Stimulated activated CD4-positive, alpha-beta T cell treated with anti-CD3 and anti-CD28 coated beads, Interleukin-15, amount 100 ng/mL, for 1 hour (primary cell): ENCODE data around the gene CBX4.

Source experiments
- DNase-seq, 2 donors: peaks; one replicate each; pipeline ENCODE4 v3.0.0-alpha.2; 2020; ENCODE audit warnings: low read depth in 1 of 2, low spot score in 1 of 2

The CBX4 gene

DNA sequence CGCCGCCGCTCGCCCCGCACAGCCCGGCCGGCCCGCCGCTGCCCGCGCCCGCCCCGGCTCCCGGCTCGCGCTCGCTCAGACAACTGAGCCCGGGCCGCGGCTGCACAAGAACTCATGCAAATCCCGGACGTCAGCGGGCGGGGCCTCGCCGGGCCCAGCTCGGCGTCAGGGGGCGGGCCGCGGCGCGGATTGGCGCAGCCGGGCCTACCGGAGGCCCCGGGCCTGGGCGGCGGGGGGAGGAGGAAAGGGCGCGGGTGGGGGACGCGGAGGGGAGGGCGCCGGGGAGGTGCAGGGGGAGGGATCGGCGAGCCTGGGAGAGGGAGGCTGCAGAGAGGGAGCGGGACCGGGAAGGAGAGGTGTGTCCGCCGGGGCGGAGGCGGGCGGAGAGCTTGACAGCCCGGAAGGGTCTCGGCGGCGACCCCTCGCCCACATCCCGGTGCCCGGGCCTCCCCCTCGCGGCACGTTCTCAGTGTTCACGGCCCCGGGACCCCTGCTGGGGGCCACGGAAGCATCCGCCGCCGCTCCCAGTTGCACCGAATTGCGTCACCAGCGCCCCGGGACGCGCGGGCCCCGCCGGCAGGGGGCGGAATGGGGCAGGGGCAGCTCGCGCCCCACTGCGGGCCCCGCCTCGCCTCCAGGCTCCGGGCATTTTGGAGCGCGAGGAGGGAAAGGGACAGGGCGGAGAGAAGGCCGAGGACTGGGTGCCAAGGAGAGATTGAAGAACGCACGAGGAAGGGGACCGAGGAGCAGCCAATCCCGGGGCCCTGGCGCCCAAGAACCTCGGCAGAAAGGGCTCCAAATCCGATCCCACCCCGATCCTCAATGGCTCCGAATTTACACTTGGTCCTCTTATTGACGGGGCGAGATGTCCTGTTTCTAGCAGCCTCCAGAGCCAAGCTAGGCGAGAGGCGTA lies at the start of gene CBX4:
Gene CBX4 (minus strand): TSS at position 85 of the 913 bp plus-strand sequence. CDS start 189 bp downstream, outside the sequence.
- peak; percentile 88 for DNase-seq

DNA sequence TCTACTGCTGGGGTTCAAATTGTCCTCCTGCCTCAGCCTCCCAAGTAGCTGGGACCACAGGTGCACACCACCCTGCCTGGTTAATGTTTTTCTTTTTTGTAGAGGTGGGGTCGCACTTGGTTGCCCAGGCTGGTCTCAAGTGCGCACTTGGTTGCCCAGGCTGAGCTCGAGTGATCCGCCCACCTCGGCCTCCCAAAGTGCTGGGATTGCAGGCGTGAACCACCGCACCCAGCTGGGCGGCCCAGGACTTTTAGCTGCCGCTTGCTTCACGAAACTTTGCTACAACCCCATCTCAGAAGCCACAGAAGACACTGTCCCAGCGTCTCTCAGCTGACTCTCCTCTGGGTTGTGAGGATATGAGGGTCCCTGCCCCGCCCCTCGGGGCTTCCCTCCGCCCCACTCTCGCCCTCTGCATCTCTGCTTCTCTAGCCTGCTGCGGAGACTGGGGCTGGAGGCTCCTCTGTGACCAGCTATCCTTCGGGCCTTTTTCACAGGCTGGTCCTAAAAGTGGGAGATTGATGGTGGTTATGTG lies 48.8 kb upstream of the CBX4 start:
- DNase-seq, result no peak

DNA sequence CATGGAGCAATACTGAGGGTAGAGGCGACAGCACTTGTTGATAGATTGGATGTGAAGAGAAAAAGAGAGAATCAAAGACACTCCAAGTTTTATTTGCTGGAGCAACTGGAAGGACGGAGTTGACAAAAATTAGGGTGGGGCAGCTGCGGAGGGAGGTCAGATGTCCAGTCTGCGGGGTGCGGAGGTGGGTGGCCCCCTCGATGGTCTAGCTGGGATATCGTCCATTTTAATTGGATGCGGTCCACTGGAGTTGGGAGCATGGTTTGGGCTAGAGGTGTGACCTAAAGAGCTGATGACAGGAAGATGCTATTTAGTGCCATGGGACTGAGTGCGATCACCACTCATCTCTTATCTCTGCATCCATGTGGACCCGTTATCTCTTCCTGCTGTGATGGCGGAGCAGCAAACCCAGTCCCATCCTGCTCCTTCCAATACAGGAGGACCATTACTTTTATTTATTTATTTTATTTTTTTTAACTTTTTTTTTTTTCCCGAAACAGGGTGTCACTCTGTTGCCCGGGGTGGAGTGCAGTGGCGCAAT lies 48.3 kb upstream of the CBX4 start:
- no peak for DNase-seq

DNA sequence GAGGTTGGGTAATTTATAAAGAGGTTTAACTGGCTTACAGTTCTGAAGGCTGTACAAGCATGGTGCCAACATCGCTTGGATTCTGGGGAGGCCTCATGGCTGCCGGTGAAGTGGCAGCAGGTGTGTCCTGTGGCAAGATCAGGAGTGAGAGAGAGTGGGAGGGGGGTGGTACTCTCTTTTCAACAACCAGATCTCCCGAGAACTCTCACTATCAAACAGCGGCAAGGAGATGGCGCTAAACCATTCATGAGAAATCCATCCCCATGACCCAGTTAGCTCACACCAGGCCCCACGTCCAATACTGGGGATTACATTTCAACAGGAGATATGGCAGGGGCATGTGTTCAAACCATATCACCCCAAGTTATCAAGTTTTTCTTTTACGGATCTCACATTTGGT lies 44.0 kb upstream of the CBX4 start:
- DNase-seq, result no peak

DNA sequence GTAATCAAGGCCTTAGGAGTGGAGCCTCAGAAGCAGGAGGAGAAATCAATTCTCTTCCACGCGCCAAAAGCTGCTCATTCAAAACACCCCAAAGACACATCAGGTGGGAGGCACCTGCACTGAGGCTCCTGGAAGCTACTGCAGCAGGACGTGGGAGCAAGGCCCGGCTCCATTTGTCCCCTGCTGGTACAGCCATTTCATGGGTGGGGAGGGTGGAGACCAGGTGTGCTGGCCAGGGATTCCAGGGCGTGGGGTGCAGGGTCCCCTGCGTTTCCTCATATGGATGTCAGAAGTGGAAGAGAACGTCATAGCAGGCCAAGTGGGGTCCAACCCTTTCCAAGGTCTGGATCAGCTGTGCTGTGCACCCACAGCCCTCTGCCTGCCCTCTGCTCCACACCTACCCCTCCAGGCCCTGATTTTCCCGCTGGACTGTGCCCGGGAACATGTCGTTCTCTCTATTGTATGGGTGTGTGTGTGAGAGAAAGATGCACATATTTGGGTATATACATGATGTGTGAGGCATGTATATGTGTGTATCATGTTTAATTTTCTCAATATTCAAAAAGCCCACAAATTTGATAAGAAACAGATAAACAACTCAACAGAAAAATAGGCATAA lies 39.2 kb upstream of the CBX4 start:
- no peak for DNase-seq

DNA sequence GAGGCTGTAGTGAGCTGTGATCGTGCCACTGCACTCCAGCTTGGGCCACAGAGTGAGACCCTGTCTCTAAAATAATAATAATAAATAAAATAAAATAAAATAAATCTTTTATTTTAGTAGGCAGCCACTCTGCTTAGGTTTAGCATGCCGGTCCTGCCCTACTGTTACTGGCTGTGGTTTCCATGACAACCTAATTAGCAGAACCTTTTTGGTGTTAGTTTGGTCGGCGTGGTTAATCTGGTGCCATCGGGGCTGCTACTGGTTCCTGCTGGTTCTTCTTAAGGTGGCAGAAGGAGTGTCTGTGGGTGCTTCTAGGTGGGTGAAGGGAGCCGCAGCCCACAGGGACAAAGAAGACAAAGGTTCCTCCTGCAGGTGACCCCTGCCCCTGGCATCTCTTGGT lies 37.8 kb upstream of the CBX4 start:
- no peak for DNase-seq

DNA sequence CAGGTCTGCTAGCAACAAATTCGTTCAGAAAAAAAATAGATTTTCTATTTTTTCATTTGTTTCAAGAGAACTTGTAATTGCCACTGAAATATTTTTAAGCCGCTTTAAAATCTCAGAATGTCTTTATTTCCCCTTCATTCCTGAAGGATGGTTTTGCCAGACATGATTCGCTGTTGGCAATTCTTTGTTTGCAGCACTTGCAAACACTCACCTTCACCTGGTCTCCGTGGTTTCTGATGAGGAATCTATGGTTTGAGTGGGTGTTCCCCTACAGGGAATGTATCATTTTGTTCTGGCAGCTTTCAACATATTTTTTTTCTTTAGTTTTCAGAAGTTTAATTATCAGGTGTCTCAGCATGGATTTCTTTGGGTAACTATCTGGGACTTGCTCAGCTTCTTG lies 36.3 kb upstream of the CBX4 start:
- no peak for DNase-seq

DNA sequence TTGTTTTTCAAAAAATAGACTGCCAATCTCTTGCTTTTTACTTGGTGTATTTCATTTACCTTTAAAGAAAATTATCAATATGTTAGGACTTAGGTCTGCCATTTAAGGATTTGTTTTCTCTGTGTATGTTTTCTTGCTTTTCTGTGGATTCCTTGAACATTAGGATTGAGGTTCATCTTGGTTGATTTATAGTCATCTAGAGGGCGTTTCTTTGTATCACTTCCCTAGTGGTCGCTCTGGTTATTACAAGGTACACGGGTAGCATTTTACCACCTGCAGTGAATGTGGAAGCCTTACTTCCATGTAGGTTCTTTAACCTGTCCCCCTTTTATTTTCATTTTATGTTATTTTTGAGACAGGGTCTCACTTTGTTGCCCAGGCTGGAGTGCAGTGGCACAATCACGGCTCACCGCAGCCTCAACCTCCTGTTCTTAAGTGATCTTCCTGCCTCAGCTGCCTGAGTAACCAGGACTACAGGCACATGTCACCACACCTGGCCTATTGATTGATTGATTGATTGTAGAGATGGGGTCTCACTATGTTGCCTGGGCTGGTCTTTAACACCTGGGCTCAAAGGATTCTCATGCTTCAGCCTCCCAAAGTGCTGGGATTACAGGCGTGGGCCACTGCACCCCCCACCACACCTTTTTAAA lies 35.2 kb upstream of the CBX4 start:
- DNase-seq, result no peak

DNA sequence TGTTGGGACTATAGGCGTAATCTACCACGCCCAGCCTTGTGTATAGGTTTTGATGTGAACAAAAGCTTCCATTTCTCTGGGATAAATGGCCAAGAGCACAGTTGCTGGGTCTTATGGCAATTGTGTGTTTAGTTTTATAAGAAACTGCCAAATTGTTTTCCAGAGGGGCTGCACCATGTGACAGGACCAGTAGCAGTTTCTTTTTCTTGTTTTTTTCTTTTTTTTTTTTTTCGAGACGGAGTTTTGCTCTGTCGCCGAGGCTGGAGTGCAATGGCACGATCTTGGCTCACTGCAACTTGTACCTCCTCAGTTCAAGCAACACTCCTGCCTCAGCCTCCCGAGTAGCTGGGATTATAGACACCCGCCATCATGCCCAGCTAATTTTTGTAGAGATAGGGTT lies 34.3 kb upstream of the CBX4 start:
- DNase-seq, result no peak

DNA sequence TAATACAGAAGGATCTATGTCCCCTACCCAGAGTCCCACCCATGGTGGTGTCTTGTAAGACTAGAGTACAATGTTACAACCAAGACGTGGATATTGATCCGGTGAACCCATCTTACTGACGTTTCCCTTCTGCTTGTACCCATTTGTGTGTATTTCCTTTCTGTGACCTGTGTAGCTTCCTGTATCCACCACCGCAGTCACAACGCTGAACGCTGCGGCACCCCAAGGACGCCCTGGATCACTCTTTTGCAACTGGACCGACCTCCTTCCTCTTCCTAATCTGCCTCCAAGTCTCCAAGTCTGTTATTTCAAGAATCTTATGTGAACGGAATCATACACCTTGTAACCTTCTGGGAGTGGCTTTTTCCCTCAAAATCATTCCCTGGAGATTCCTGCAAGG lies 33.5 kb upstream of the CBX4 start:
- no peak for DNase-seq

DNA sequence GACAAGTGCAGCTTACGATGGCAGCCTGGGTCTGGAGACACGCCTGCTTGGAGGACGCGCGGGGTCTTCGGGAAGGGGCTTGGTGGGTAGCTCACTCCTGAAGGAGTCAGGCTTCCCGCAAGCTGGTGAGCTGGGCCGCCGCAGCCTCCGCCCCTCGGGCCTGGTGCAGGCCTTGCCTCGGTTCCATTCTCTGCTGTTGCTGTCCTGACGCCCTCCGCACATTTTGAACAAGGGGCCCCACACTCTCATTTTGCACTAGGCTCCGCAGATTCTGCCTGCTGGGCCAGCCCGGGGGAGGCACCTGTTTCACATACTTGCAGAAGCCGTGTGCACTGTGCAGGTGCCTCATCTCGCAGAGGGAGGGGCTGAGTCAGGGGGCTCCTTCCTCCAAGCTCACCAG lies 31.9 kb upstream of the CBX4 start:
- DNase-seq, result no peak

DNA sequence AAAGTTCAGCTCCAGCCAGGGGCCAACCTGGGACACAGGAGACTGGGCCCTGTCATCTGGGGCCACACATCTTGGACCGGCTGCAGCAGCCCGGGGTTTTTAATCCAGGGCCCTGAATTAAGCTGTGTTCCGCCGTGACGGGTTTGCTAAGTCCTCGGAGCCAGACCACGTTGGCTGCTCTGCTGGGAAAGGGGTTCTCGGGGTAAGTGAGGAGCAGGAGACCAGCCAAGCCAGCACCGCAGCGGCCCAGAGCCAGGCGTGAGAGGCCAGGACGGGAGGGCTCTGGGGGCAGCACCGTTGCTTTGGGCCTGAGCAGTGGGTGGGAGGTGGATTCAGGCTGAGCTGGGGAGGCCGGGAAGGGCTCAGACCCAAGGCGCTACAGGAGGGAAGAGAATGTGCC lies 31.3 kb upstream of the CBX4 start:
- no peak for DNase-seq

DNA sequence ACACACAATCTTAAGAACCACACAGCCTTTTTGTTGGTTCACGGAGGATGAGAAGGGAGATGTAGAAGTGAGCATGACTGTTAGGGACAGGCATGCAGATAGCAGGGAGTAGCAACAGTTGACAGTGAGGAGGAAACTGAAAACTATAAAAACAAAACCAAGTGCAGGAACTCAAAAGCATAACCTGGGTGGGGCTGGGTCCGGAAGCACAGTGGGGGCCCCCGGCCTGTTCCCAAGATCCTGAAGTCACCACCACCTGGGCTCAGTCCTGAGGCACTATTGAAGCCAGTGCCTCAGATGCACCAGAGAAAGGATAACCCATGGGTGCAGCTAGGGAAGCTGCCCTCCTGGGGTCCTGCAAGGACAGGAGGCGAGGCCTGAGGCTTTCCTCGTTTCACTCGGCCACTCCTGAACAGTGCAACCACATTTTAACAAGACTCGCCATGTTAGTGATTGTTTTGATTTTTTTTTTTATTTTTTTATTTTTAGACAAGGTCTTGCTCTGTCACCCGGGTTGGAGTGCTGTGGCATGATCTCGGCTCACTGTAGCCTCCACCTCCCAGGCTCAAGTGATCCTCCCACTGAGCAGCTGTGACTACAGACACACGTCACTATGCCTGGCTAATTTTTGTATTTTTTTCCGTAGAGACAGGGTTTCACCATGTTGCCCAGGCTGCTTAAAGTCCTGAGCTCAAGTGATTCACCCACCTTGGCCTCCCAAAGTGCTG lies 27.7 kb upstream of the CBX4 start:
- no peak for DNase-seq

DNA sequence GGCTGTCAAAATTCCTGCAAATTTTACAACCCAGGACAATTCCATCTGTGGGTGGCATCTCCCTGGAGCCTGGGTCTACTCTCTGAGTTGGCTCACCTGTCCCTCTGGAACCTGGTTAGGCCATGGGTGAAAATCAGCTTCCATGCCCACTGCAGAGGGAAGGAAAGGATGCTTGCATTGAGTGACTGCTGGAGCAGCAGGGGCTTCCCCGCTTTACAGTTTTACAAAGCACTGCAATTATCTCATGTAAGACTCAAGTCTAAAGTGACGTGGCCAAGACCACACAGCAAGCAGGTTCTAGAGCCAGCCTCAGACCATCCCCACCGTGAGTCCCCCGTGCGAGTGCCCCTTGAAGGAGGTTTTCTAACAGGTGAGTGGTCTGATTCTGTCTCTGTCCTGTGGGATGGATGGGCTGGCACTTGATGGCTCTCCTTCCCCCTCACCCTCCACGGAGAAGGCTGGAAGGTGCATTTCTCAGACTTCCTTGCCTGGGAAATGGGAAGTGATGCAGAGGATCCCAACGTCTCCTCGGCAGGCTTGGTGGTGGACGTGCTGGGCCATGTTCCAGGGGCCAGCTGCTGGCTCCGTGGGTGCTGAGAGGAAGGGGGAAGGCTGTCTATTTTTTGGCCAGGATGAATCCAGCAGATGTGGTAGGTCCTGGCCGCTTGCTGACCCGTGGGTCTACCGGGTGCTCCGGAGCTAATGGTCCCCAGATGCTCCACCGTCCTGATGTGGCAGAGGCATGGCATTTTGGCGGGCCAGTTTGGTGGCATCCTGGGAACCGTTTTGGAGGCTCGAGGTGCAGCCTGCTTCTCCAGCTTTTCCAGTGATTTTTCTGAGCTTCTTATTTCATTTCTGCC lies 26.3 kb upstream of the CBX4 start:
- no peak for DNase-seq

DNA sequence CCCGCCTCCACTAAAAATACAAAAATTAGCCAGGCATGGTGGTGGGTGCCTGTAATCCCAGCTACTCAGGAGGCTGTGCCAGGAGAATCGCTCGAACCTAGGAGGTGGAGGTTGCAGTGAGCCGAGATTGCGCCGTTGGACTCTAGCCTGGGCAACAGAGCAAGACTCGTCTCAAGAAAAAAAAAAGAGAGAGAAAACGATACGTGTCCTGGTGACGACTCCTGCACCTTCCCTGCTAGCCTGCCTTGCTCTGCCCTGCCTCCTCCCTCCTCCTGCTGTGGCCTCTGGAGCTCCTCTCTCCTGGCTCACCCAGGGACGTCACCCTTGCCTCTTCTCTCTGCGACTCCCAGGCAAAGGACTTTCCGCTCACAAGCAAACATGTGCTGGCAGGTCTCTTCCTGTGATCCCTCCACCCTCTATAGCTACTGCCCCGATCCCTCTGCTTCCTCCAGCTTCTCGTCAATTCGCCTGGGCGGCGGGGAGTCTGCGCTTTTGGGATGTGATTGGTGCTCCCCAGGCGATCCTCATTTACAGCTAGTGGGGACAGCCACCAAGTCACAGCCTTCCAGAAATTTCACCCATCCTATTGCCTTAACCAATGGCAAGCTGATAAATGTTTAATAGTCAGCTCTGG lies 25.5 kb upstream of the CBX4 start:
- DNase-seq, result no peak

DNA sequence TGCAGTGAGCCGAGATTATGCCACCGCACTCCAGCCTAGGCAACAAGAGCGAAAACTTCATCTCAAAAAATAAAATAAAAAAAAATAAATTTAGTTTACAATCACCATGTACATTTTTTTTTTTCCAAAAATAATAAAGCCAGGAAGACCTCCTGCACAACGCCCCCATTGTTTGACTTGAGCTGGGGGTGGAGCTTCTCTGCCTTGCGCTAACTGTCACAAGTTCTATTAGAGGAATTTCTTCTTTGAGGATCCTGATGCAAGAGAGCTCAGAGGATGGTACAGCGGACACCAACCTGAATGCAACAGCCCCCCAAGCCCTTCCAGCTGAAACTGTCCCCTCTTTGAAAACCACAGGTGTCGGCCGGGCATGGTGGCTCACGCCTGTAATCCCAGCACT lies 24.9 kb upstream of the CBX4 start:
- DNase-seq, result no peak

DNA sequence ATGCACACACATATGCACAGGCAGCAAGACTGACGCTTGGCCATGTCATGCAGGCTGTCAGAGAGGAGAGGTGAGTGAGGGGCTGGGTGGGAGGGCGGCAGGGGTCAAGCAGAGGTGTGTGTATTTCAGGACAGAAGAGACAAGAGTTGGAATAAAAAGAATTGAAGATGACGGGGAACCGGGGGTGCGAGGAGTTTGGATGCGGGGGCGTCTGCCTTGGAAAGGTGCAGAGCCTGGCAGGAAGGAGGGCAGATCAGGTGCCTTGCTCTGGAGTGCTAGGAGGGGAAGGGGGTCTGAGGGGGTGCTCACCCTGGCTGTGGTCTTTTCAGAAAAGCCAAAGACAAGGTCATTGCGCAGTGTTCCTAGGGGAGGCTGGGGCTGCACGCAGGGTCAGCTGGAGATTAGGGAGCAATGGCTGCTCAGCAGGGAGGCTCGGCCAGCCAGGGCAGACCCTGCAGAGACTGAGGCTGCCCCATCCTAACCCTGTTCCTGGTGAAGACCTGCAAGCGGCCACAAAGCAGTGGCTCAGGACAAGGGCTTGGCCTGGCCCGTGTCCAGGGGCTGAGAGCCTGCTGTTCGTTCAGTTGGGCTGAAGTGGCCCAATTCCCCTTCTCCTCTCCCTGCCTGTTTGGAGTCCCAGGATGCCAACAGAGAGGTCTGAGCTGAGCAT lies 23.7 kb upstream of the CBX4 start:
- no peak for DNase-seq

DNA sequence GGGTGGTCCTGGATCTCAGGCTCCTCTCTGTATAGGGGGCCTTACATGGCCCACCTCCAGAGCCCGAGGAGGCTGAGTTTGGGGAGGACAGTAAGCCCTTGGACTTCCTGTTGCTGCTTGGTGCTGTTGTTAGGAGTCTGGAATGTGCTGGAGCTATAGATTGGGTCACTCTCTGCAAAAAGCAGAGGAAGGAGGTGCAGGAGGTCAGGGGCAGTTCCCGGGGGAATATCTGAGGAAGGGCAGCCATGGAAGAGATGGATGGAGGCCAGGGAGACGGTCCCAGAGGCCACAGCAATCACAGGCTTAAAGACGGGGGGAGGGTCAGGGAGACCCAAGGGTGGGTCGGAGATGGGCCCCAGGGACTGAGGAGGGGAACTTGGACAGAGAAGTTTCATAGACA lies 23.0 kb upstream of the CBX4 start:
- no peak for DNase-seq
